Lung (tissue), 12 donors: ENCODE data around the gene HCN2. TPM values are rescaled to one million over a fixed set of nuclear protein-coding genes. Genes with fewer than 3 reads are reported as not detected.
A peak's percentile ranks its signal among the peaks of the same experiment; 100 is the strongest.

Experiments used
- ATAC-seq: fragments of 200-7000 bp; cut with Tn5 transposase; one replicate; pipeline ENCODE4 v1.9.1; 2020; ENCODE audit warnings: moderate number of reproducible peaks; ENCODE audit not compliant: insufficient read depth, low FRiP score
- DNase-seq, 3 donors: peaks; one replicate each; pipeline ENCODE4 v3.0.0-alpha.2; 2013 to 2017
- H3K27ac ChIP-seq, 2 donors: one replicate each; pipeline ENCODE4 v1.5.1; 2013; ENCODE audit warnings: mild to moderate bottlenecking in 2 of 2, moderate library complexity in 2 of 2, control low read depth in 1 of 2, inconsistent platforms in 1 of 2, low read depth in 1 of 2, low read length in 1 of 2
- H3K27me3 ChIP-seq, 3 donors: one replicate each; pipeline ENCODE4 v1.5.1; 2013; ENCODE audit warnings: low read length in 2 of 3; ENCODE audit not compliant: control insufficient read depth in 3 of 3, insufficient read depth in 3 of 3
- H3K36me3 ChIP-seq, 4 donors: one replicate each; pipeline ENCODE4 v1.5.1; 2013; ENCODE audit warnings: low read length in 4 of 4, mild to moderate bottlenecking in 1 of 4, moderate library complexity in 1 of 4; ENCODE audit not compliant: control insufficient read depth in 4 of 4, insufficient read depth in 4 of 4
- H3K4me1 ChIP-seq, 5 donors: one replicate each; pipeline ENCODE4 v1.5.1; 2013; ENCODE audit warnings: low read length in 5 of 5, mild to moderate bottlenecking in 2 of 5, moderate library complexity in 1 of 5; ENCODE audit not compliant: control insufficient read depth in 5 of 5, insufficient read depth in 5 of 5
- H3K4me3 ChIP-seq: one replicate; pipeline ENCODE4 v1.5.1; 2013; ENCODE audit warnings: mild to moderate bottlenecking, control low read depth, moderate library complexity
- H3K9ac ChIP-seq, 2 donors: one replicate each; pipeline ENCODE4 v1.5.1; 2013; ENCODE audit warnings: low read length in 2 of 2, control low read depth in 1 of 2; ENCODE audit not compliant: insufficient read depth in 1 of 2
- H3K9me3 ChIP-seq, 4 donors: one replicate each; pipeline ENCODE4 v1.5.1; 2013; ENCODE audit warnings: low read length in 3 of 4, mild to moderate bottlenecking in 1 of 4, moderate library complexity in 1 of 4; ENCODE audit not compliant: control insufficient read depth in 4 of 4, insufficient read depth in 3 of 4
- WGBS, 2 donors: extraction: QIAGEN DNeasy Blood & Tissue Kit; methylation state at CpG; one replicate each; pipeline ENCODE4 v1.1.7; 2013; 5-methylcytosine and 5-hydroxymethylcytosine counted together
- polyA plus RNA-seq, 2 donors: library from polyadenylated mRNA; stranded (reverse); fragments of 200-250 nt; gene quantifications; one replicate each; pipeline ENCODE4 v1.2.1, GENCODE V29; 2013
- total RNA-seq, 2 donors: library from RNA; depleted of rRNA in 1 of 2; stranded (reverse); fragments of >200 nt in 1 of 2; gene quantifications; one replicate each; pipeline ENCODE4 v1.2.1, GENCODE V29; 2014 to 2021
- TF ChIP-seq, protein P1 (sequence below): IDR thresholded peaks from 2 replicates; pipeline ENCODE4 v1.5.1; 2012; ENCODE audit warnings: mild to moderate bottlenecking; ENCODE audit errors: control extremely low read depth, extremely low read depth
- donor health status: control.
- donor health status: control.
- donor health status: Bipolar disorder and iron deficiency.
- donor health status: healthy.
- donor health status: DM: yes; HTN: yes; CAD: no.

Gene HCN2
- total and polyA plus RNA-seq, 4 donors = 0.04 to 0.37 (median 0.16) TPM

DNA sequence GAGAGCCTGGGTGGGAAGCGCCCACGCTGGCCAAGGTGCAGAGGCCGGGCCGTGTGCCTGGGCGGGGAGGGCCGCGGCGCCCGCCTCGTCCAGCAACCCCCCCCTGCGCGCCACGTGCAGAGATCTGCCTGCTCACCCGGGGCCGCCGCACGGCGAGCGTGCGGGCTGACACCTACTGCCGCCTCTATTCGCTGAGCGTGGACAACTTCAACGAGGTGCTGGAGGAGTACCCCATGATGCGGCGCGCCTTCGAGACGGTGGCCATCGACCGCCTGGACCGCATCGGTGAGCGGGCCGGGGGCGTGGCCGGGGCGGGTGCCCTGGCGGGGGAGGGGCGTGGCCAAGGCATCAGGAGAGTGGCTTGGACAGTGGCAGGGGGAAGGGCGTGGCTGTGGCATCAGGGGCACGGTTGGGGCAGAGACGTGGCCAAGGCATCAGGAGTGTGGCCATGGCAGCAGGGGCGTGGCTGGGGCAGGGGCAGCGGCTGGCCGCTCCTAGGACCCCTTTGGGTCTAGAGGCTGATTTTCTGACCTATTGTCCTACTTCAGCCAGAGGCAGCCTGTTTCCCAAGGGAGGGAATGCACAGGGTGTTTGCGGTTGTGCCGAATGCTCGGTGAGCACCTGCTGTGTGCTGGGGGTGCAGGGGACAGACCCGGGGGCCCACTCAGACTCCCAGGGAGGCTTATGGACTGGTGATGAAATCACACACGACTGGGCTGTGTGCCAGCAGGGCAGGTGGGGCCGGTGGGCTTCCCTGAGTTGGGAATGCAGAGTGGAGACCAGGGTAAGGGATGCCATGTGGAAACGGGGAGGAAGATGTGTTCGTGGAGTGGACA, 24.3 kb downstream of the HCN2 start:
- peaks cover 0 to 19% (median 5%) of the 10 kb centered on the region in 4 donors for H3K36me3 ChIP-seq
- no peak overlapping the region for H3K27ac ChIP-seq
- peaks cover 0 to 9% (median 0%) of the 10 kb centered on the region in 4 donors for H3K9me3 ChIP-seq
- no peak for DNase-seq
- ATAC-seq = no peak
- no peak overlapping the region for H3K4me3 ChIP-seq
- TF ChIP-seq, protein P1, sequence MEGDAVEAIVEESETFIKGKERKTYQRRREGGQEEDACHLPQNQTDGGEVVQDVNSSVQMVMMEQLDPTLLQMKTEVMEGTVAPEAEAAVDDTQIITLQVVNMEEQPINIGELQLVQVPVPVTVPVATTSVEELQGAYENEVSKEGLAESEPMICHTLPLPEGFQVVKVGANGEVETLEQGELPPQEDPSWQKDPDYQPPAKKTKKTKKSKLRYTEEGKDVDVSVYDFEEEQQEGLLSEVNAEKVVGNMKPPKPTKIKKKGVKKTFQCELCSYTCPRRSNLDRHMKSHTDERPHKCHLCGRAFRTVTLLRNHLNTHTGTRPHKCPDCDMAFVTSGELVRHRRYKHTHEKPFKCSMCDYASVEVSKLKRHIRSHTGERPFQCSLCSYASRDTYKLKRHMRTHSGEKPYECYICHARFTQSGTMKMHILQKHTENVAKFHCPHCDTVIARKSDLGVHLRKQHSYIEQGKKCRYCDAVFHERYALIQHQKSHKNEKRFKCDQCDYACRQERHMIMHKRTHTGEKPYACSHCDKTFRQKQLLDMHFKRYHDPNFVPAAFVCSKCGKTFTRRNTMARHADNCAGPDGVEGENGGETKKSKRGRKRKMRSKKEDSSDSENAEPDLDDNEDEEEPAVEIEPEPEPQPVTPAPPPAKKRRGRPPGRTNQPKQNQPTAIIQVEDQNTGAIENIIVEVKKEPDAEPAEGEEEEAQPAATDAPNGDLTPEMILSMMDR = no peak
- H3K4me1 ChIP-seq = peaks cover 0 to 18% (median 3%) of the 10 kb centered on the region in 5 donors
- peaks cover 0 to 7% (median 3%) of the 10 kb centered on the region in 3 donors for H3K27me3 ChIP-seq
- 67 to 84% methylated on average over 49 to 54 of the region's 54 CpGs for WGBS, 2 donors
- no peak overlapping the region for H3K9ac ChIP-seq

GRCh38 chr19:615619-616018, 25.9 kb downstream of the HCN2 start:
- peak in 2 of 3 donors; percentile 25 to 28 for DNase-seq
- peaks cover 0 to 35% (median 8%) of the 10 kb centered on the region in 4 donors for H3K36me3 ChIP-seq
- H3K27me3 ChIP-seq = peaks cover 0 to 7% (median 3%) of the 10 kb centered on the region in 3 donors
- no peak overlapping the region for H3K4me3 ChIP-seq
- no peak for ATAC-seq
- 22 to 35% methylated on average over 20 to 33 of the region's 33 CpGs for WGBS, 2 donors
- H3K9ac ChIP-seq = no peak overlapping the region
- TF ChIP-seq, protein P1 = no peak
- peaks cover 0 to 8% (median 3%) of the 10 kb centered on the region in 5 donors for H3K4me1 ChIP-seq
- no peak overlapping the region for H3K27ac ChIP-seq
- H3K9me3 ChIP-seq = peaks cover 0 to 11% (median 0%) of the 10 kb centered on the region in 4 donors

- H3K36me3 ChIP-seq = peaks cover 0 to 39% (median 10%) of the 10 kb centered on the region in 4 donors
- TF ChIP-seq, protein P1 = no peak
- peaks cover 0 to 11% (median 0%) of the 10 kb centered on the region in 4 donors for H3K9me3 ChIP-seq
- no peak overlapping the region for H3K9ac ChIP-seq
- ATAC-seq (no peak), DNase-seq (no peak)
- no peak overlapping the region for H3K4me3 ChIP-seq
- no peak overlapping the region for H3K27ac ChIP-seq
- peaks cover 0 to 8% (median 0%) of the 10 kb centered on the region in 5 donors for H3K4me1 ChIP-seq
- peaks cover 0 to 7% (median 3%) of the 10 kb centered on the region in 3 donors for H3K27me3 ChIP-seq
- 16% methylated on average over 50 to 94 of the region's 97 CpGs for WGBS, 2 donors
These were observed 26.5 kb downstream of the HCN2 start for GRCh38 chr19:616062-616700.
